ENCODE results near the gene RNF130.
"Not testable (repeated sequence)": the region's sequence is repeated elsewhere in the genome, so short reads cannot be mapped to it uniquely, and the experiment has no call there.

RNF130 gene

GRCh38 chr5:179974946-179975712 lies 96.4 kb downstream of the RNF130 start:
- no peak for DNase-seq (ENCODE audit: low read depth in 1 of 2, low spot score in 1 of 2)

GRCh38 chr5:179974246-179974945 lies 97.2 kb downstream of the RNF130 start:
- no peak for DNase-seq (ENCODE audit: low read depth in 1 of 2, low spot score in 1 of 2)

- DNase-seq (ENCODE audit: low read depth in 1 of 2, low spot score in 1 of 2), result no peak
Observed at GRCh38 chr5:179973391-179973790, 98.2 kb downstream of the RNF130 start.

- no peak for DNase-seq (ENCODE audit: low read depth in 1 of 2, low spot score in 1 of 2)
Observed at GRCh38 chr5:179969110-179969509, 102.4 kb downstream of the RNF130 start.

GRCh38 chr5:179967489-179967888 lies 104.1 kb downstream of the RNF130 start:
- no peak for DNase-seq (ENCODE audit: low read depth in 1 of 2, low spot score in 1 of 2)

- no peak for DNase-seq (ENCODE audit: low read depth in 1 of 2, low spot score in 1 of 2)
Observed at GRCh38 chr5:179964015-179964414, 107.5 kb downstream of the RNF130 start.

- no peak for DNase-seq (ENCODE audit: low read depth in 1 of 2, low spot score in 1 of 2)
Observed at GRCh38 chr5:179963375-179963774, 108.2 kb downstream of the RNF130 start.

GRCh38 chr5:179960204-179960831 lies 111.2 kb downstream of the RNF130 start:
- no peak for DNase-seq (ENCODE audit: low read depth in 1 of 2, low spot score in 1 of 2)

GRCh38 chr5:179959641-179960040 lies 111.9 kb downstream of the RNF130 start:
- DNase-seq (ENCODE audit: low read depth in 1 of 2, low spot score in 1 of 2), result no peak

GRCh38 chr5:179959118-179959517 lies 112.4 kb downstream of the RNF130 start:
- DNase-seq (ENCODE audit: low read depth in 1 of 2, low spot score in 1 of 2), result not testable (repeated sequence)

GRCh38 chr5:179955630-179956029 lies 115.9 kb downstream of the RNF130 start:
- DNase-seq (ENCODE audit: low read depth in 1 of 2, low spot score in 1 of 2), result no peak

- DNase-seq (ENCODE audit: low read depth in 1 of 2, low spot score in 1 of 2), result no peak
Observed at GRCh38 chr5:179955062-179955461, 116.5 kb downstream of the RNF130 start.

- DNase-seq (ENCODE audit: low read depth in 1 of 2, low spot score in 1 of 2), result no peak
Observed at GRCh38 chr5:179954434-179954833, 117.1 kb downstream of the RNF130 start.

GRCh38 chr5:179953987-179954386 lies 117.6 kb downstream of the RNF130 start:
- DNase-seq (ENCODE audit: low read depth in 1 of 2, low spot score in 1 of 2), result no peak

- DNase-seq (ENCODE audit: low read depth in 1 of 2, low spot score in 1 of 2), result no peak
Observed at GRCh38 chr5:179936976-179937681, 134.4 kb downstream of the RNF130 start.

- DNase-seq (ENCODE audit: low read depth in 1 of 2, low spot score in 1 of 2), result no peak
Observed at GRCh38 chr5:179930788-179931473, 140.6 kb downstream of the RNF130 start.

- DNase-seq (ENCODE audit: low read depth in 1 of 2, low spot score in 1 of 2), result no peak
Observed at GRCh38 chr5:179927824-179928223, 143.7 kb downstream of the RNF130 start.

GRCh38 chr5:179926657-179927056 lies 144.9 kb downstream of the RNF130 start:
- no peak for DNase-seq (ENCODE audit: low read depth in 1 of 2, low spot score in 1 of 2)

GRCh38 chr5:179923436-179923835 lies 148.1 kb downstream of the RNF130 start:
- DNase-seq (ENCODE audit: low read depth in 1 of 2, low spot score in 1 of 2), result no peak

GRCh38 chr5:179920175-179920574 lies 151.4 kb downstream of the RNF130 start:
- no peak for DNase-seq (ENCODE audit: low read depth in 1 of 2, low spot score in 1 of 2)

- DNase-seq (ENCODE audit: low read depth in 1 of 2, low spot score in 1 of 2), result no peak
Observed at GRCh38 chr5:179919487-179920060, 152.0 kb downstream of the RNF130 start.
